Uterus (tissue), 2 donors: ENCODE measurements around the gene WWP2.

Experiments
- POLR2A ChIP-seq, 2 donors: fragments of 450-650 bp; IDR thresholded peaks; one replicate each; pipeline ENCODE4 v1.6.1; 2016; ENCODE audit warnings: antibody characterized with exemption in 2 of 2, mild to moderate bottlenecking in 1 of 2, moderate library complexity in 1 of 2
- TF ChIP-seq, protein P1 (sequence below), 4 experiments: fragments of 200-600 bp in 2 of 4; fragments of 450-650 bp in 2 of 4; sonication (generic) in 2 of 4; IDR thresholded peaks; one replicate each; pipeline ENCODE4 v1.5.1; 2016 to 2019; ENCODE audit warnings: antibody characterized with exemption in 4 of 4, mild to moderate bottlenecking in 2 of 4, moderate library complexity in 1 of 4

DNA sequence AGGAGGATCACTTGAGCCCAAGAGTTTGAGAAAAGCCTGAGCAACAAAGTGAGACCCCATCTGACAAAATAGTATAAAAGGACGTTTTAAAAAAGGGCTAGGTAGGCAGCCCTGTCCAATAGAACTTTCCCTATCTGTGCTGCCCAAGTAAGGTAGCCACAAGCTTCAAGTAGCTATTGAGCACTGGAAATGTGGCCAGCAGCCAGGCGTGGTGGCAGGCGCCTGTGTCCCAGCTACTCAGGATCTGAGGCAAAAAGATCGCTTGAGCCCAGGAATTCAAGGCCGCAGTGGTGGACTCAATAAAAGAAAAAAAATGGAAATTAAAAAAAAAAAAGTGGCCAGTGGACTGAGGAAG lies 34.2 kb upstream of the WWP2 start:
- TF ChIP-seq, protein P1, sequence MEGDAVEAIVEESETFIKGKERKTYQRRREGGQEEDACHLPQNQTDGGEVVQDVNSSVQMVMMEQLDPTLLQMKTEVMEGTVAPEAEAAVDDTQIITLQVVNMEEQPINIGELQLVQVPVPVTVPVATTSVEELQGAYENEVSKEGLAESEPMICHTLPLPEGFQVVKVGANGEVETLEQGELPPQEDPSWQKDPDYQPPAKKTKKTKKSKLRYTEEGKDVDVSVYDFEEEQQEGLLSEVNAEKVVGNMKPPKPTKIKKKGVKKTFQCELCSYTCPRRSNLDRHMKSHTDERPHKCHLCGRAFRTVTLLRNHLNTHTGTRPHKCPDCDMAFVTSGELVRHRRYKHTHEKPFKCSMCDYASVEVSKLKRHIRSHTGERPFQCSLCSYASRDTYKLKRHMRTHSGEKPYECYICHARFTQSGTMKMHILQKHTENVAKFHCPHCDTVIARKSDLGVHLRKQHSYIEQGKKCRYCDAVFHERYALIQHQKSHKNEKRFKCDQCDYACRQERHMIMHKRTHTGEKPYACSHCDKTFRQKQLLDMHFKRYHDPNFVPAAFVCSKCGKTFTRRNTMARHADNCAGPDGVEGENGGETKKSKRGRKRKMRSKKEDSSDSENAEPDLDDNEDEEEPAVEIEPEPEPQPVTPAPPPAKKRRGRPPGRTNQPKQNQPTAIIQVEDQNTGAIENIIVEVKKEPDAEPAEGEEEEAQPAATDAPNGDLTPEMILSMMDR (IDR thresholded peaks at IDR 0.05) = no peak
- no peak for TF ChIP-seq POLR2A (IDR thresholded peaks at IDR 0.05)
